K562 (cell line): ENCODE results near the gene PANX1. TPM values are rescaled to one million over a fixed set of nuclear protein-coding genes. Genes with fewer than 3 reads are reported as not detected.

Experiments used
- EP300 ChIP-seq: IDR thresholded peaks from 2 replicates; pipeline ENCODE4 v1.6.1; 2012; ENCODE audit warnings: low read length, improper control_type of control experiment
- ETV5 ChIP-seq: sonication (generic); formaldehyde crosslinking; IDR thresholded peaks from 2 replicates; pipeline ENCODE4 v1.4.0; 2020; ENCODE audit warnings: low read depth, mild to moderate bottlenecking, missing genetic modification reagents
- HDGF ChIP-seq: fragments of 450-650 bp; IDR thresholded peaks from 2 replicates; pipeline ENCODE4 v1.6.1; 2016
- HEY1 ChIP-seq: fragments of 250-450 bp; sonication (Bioruptor Pico); IDR thresholded peaks from 2 replicates; pipeline ENCODE4 v1.5.0; 2020; ENCODE audit warnings: mild to moderate bottlenecking, moderate library complexity, borderline replicate concordance
- JUND ChIP-seq, 2 experiments: IDR thresholded peaks; 2 replicates in 1 of 2; 3 replicates in 1 of 2; pipeline ENCODE4 v1.6.1; 2011; ENCODE audit warnings: borderline replicate concordance in 2 of 2, low read depth in 2 of 2, low read length in 2 of 2, improper control_type of control experiment in 1 of 2, missing biosample characterization in 1 of 2, missing genetic modification characterization in 1 of 2, missing genetic modification reagents in 1 of 2
- NCOA2 ChIP-seq, 2 experiments: fragments of 450-650 bp; IDR thresholded peaks; 2 replicates each; pipeline ENCODE4 v1.6.1; 2018; ENCODE audit warnings: mild to moderate bottlenecking in 2 of 2, moderate library complexity in 1 of 2; ENCODE audit not compliant: partially characterized antibody in 2 of 2
- RAD21 ChIP-seq, 2 experiments: fragments of 250-450 bp in 1 of 2; fragments of 450-650 bp in 1 of 2; sonication (Bioruptor Pico) in 1 of 2; formaldehyde crosslinking in 1 of 2; IDR thresholded peaks in 1 of 2; conservative IDR thresholded peaks in 1 of 2; 2 replicates each; pipeline versions ENCODE4 v1.4.0 to v1.8.0; 2020 to 2022; ENCODE audit warnings: mild to moderate bottlenecking in 2 of 2, moderate library complexity in 1 of 2
- RBM17 ChIP-seq: fragments of 200-400 bp; formaldehyde crosslinking; IDR thresholded peaks from 2 replicates; pipeline ENCODE4 v1.6.1; 2017; ENCODE audit warnings: low read depth, mild to moderate bottlenecking, low read length, borderline replicate concordance
- TOE1 ChIP-seq, 2 experiments: fragments of 450-650 bp in 1 of 2; sonication (generic) in 1 of 2; formaldehyde crosslinking in 1 of 2; IDR thresholded peaks; 2 replicates each; pipeline versions ENCODE4 v1.7.1 to v1.8.0; 2016 to 2022; ENCODE audit warnings: borderline replicate concordance in 2 of 2, mild to moderate bottlenecking in 2 of 2, antibody characterized with exemption in 1 of 2, inconsistent platforms in 1 of 2, low read depth in 1 of 2, missing genetic modification reagents in 1 of 2, moderate library complexity in 1 of 2
- YY1 ChIP-seq, 3 experiments: IDR thresholded peaks; 2 replicates each; pipeline ENCODE4 v1.6.1; 2011; ENCODE audit warnings: low read length in 2 of 3, mild to moderate bottlenecking in 2 of 3, moderate library complexity in 2 of 3, borderline replicate concordance in 1 of 3, control low read depth in 1 of 3, low read depth in 1 of 3; ENCODE audit not compliant: insufficient read depth in 3 of 3, insufficient replicate concordance in 2 of 3, control insufficient read depth in 1 of 3, insufficient read length in 1 of 3; ENCODE audit errors: extremely low read depth in 1 of 3
- ZBTB33 ChIP-seq: sonication (generic); formaldehyde crosslinking; IDR thresholded peaks from 2 replicates; pipeline ENCODE4 v1.8.1; 2023; ENCODE audit warnings: mild to moderate bottlenecking, missing genetic modification reagents
- ZNF318 ChIP-seq, 2 experiments: fragments of 450-650 bp; IDR thresholded peaks; 2 replicates each; pipeline ENCODE4 v1.6.1; 2016; ENCODE audit warnings: mild to moderate bottlenecking in 2 of 2, borderline replicate concordance in 1 of 2, low read depth in 1 of 2, moderate library complexity in 1 of 2
- ZNF586 ChIP-seq: fragments of 450-650 bp; formaldehyde crosslinking; conservative IDR thresholded peaks from 2 replicates; pipeline ENCODE4 v1.4.0; 2020; ENCODE audit warnings: mild to moderate bottlenecking, moderate library complexity
- polyA plus RNA-seq, 8 experiments: library from polyadenylated mRNA; depleted of rRNA in 4 of 8; stranded (reverse) in 5 of 8; unstranded in 3 of 8; fragments of >200 nt; fragmentation: Nextera tagmentation in 2 of 8; fragmentation: Illumina TruSeq in 1 of 8; extraction: Ambion mirVana in 2 of 8; extraction: Trizol in 1 of 8; gene quantifications; 2 replicates each; pipeline versions ENCODE4 v1.2.1 to v1.2.3, GENCODE V29; 2011 to 2014; ENCODE audit warnings: inconsistent platforms in 1 of 8, missing spikeins in 1 of 8
- total RNA-seq, 7 experiments: library from RNA; depleted of rRNA in 6 of 7; stranded (reverse); fragments of >200 nt in 6 of 7; fragmentation: Illumina TruSeq in 2 of 7; extraction: Trizol in 2 of 7; gene quantifications; 2 replicates each; pipeline versions ENCODE4 v1.2.1 to v1.2.3, GENCODE V29; 2011 to 2021; ENCODE audit warnings: low replicate concordance in 1 of 7

PANX1 gene
- total and polyA plus RNA-seq, 9 of the 15 experiments (the other 6 are each of a cell fraction or from before 2014, with no cell fraction given) = 1.9 to 14.8 (median 10.1) TPM

- 0 out of 4 replicates have a peak, but pooled peaks of 1 of the 2 experiments have one; percentile 22 for TF ChIP-seq ZNF318 (IDR thresholded peaks at IDR 0.05; ENCODE audit: borderline replicate concordance in 1 of 2, low read depth in 1 of 2)
- TF ChIP-seq ZNF586 (CRISPR knock-in tag) = no peak
- no peak for TF ChIP-seq TOE1 (IDR thresholded peaks at IDR 0.05; ENCODE audit: borderline replicate concordance)
- no peak for TF ChIP-seq TOE1 (CRISPR knock-in tag; IDR thresholded peaks at IDR 0.05; ENCODE audit: borderline replicate concordance, low read depth)
- no peak for TF ChIP-seq HEY1 (CRISPR knock-in tag)
- TF ChIP-seq HDGF = no peak
- peak; percentile 99 for TF ChIP-seq JUND (IDR thresholded peaks at IDR 0.05; ENCODE audit: borderline replicate concordance, low read depth, low read length)
- peak; percentile 98 for TF ChIP-seq JUND (tag; IDR thresholded peaks at IDR 0.05; ENCODE audit: borderline replicate concordance, low read depth, low read length)
- peak in 1 of 3 experiments; percentile 43 for TF ChIP-seq YY1 (IDR thresholded peaks at IDR 0.05; ENCODE audit: borderline replicate concordance in 1 of 3, control insufficient read depth in 1 of 3, extremely low read depth in 1 of 3, insufficient read depth in 3 of 3, insufficient read length in 1 of 3, insufficient replicate concordance in 2 of 3, low read depth in 1 of 3, low read length in 2 of 3)
- TF ChIP-seq ZBTB33 = peak; percentile 24; the same call in 1 of the 2 replicates
- no peak for TF ChIP-seq NCOA2 (IDR thresholded peaks at IDR 0.05; ENCODE audit: partially characterized antibody in 2 of 2)
- no peak for TF ChIP-seq RAD21 (CRISPR knock-in tag; conservative IDR thresholded peaks at IDR 0.05 in 1 of 2, IDR thresholded peaks at IDR 0.05 in 1 of 2)
- TF ChIP-seq ETV5 (CRISPR knock-in tag) = no peak
- TF ChIP-seq RBM17 = no peak
- TF ChIP-seq EP300 = no peak; the same call in 1 of the 2 replicates
Observed at GRCh38 chr11:94151903-94152677, 23.4 kb downstream of the PANX1 start (continued).
